Psoas muscle (tissue), 8 donors: ENCODE data around the gene FMN2. TPM values are rescaled to one million over a fixed set of nuclear protein-coding genes. Genes with fewer than 3 reads are reported as not detected.

Experiments used
- ATAC-seq, 4 donors: fragments of 200-7000 bp; cut with Tn5 transposase; one replicate each; pipeline ENCODE4 v1.9.1; 2020; ENCODE audit warnings: moderate library complexity in 3 of 4, mild to moderate bottlenecking in 2 of 4
- DNase-seq, 2 donors: peaks; one replicate each; pipeline ENCODE4 v3.0.0-alpha.2; 2020
- H3K27ac ChIP-seq: fragments of 200-600 bp; one replicate; pipeline ENCODE4 v1.8.0; 2022
- H3K27me3 ChIP-seq, 3 donors: fragments of 200-600 bp in 1 of 3; one replicate each; pipeline versions ENCODE4 v1.6.1 to v1.8.0; 2013 to 2022; ENCODE audit warnings: low read length in 2 of 3, mild to moderate bottlenecking in 2 of 3, moderate library complexity in 1 of 3; ENCODE audit not compliant: insufficient read depth in 3 of 3
- H3K36me3 ChIP-seq, 2 donors: fragments of 200-600 bp in 1 of 2; one replicate each; pipeline versions ENCODE4 v1.6.1 to v1.8.0; 2013 to 2022; ENCODE audit warnings: low read depth in 1 of 2, mild to moderate bottlenecking in 1 of 2, moderate library complexity in 1 of 2; ENCODE audit not compliant: insufficient read depth in 1 of 2
- H3K4me1 ChIP-seq: fragments of 200-600 bp; one replicate; pipeline ENCODE4 v1.8.0; 2022
- H3K4me3 ChIP-seq: fragments of 200-600 bp; one replicate; pipeline ENCODE4 v1.8.0; 2022; ENCODE audit warnings: mild to moderate bottlenecking
- H3K9me3 ChIP-seq: fragments of 200-600 bp; one replicate; pipeline ENCODE4 v1.8.0; 2022
- WGBS, 3 donors: extraction: QIAGEN DNeasy Blood & Tissue Kit; methylation state at CpG; one replicate each; pipeline versions ENCODE4 v1.1.6 to v1.1.7; 2013; 5-methylcytosine and 5-hydroxymethylcytosine counted together
- intact Hi-C, 2 donors: fragments of 100-400 bp; cut with DNase I; formaldehyde crosslinking; loops; one replicate each; pipeline versions ENCODE4 v1.11.0 to v1.14.2; 2022
- polyA plus RNA-seq, 3 donors: library from polyadenylated mRNA; stranded (reverse); fragments of 200-250 nt; gene quantifications; one replicate each; pipeline ENCODE4 v1.2.3, GENCODE V29; 2013
- total RNA-seq, 4 donors: library from RNA; stranded (reverse); fragmentation: NEBNext Ultra II Directional in 2 of 4; extraction: Animal tissue kit (Norgen Biotek cat#: 25700) in 2 of 4; gene quantifications; one replicate each; pipeline versions ENCODE4 v1.2.1 to v1.2.4, GENCODE V29; 2021 to 2023
- TF ChIP-seq, protein P1 (sequence below): fragments of 200-600 bp; IDR thresholded peaks from one replicate; pipeline ENCODE4 v1.8.0; 2022; ENCODE audit warnings: antibody characterized with exemption
- donor health status: healthy with polysubstance abuse.
- donor health status: DM: no; HTN: no; CAD: no; lungs with moderate emphysema.
- donor health status: Bipolar disorder and iron deficiency.
- donor health status: healthy.
- donor health status: DM: yes; HTN: yes; CAD: no.
- donor health status: DM: no; HTN: no; CAD: no.
- donor health status: DM: no; HTN: no; CAD: no.
- donor health status: DM: yes; HTN: yes; CAD: no.

The FMN2 gene
- total and polyA plus RNA-seq, 7 donors: 0.15 to 1.1 (median 0.52) TPM; not detected in 2

DNA sequence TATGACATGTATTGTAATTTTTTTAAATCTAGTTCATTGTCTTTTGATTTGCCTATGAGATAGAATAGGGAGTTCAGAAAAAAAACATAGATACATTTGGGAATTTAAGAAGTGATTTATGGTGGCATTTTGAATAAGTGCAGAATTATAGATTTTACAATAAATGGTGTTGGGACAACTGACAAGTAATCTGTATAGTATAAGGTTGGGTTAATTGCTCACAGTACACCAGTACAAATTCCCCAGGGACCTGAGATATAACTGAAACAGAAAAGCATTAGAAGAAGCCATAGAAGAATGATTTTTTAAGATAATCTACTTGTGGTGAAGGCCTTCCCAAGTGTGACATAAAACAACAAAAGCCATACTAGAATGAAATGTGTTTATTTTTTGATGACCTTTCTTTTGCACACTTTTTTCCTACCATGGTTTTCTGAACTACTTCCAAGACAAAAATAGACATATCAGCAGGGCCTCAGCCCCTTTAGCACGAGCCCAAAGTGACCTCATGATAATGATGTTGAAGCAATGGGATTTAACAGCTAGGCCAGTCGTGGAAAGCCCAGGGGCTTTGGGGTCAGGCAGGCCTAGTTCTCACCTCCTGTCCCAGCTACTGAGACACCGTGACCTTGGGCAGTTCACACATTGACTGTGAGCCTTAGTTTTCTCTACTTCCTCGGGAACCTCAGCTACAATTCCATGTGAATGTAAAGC lies 432.8 kb downstream of the FMN2 start:
- TF ChIP-seq, protein P1, sequence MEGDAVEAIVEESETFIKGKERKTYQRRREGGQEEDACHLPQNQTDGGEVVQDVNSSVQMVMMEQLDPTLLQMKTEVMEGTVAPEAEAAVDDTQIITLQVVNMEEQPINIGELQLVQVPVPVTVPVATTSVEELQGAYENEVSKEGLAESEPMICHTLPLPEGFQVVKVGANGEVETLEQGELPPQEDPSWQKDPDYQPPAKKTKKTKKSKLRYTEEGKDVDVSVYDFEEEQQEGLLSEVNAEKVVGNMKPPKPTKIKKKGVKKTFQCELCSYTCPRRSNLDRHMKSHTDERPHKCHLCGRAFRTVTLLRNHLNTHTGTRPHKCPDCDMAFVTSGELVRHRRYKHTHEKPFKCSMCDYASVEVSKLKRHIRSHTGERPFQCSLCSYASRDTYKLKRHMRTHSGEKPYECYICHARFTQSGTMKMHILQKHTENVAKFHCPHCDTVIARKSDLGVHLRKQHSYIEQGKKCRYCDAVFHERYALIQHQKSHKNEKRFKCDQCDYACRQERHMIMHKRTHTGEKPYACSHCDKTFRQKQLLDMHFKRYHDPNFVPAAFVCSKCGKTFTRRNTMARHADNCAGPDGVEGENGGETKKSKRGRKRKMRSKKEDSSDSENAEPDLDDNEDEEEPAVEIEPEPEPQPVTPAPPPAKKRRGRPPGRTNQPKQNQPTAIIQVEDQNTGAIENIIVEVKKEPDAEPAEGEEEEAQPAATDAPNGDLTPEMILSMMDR: no peak

More for the DNA sequence above, 432.8 kb downstream of the FMN2 start:
- H3K4me1 ChIP-seq: no peaks in the 10 kb centered on the region
- 39 to 45% (median 43%) methylated on average over 4 of the region's 4 CpGs for WGBS, 3 donors
- H3K27me3 ChIP-seq: no peaks in the 10 kb centered on the region
- H3K4me3 ChIP-seq: no peak overlapping the region
- intact Hi-C loops: no loop called here
- no peak overlapping the region for H3K27ac ChIP-seq
- DNase-seq (no peak), ATAC-seq (no peak)
- no peaks in the 10 kb centered on the region for H3K36me3 ChIP-seq
- no peaks in the 10 kb centered on the region for H3K9me3 ChIP-seq
